GM23338 (cell line): ENCODE data around the gene EMILIN2. TPM values are rescaled to one million over a fixed set of nuclear protein-coding genes. Genes with fewer than 3 reads are reported as not detected.

Experiments used
- ATAC-seq: fragments of 200-7000 bp; cut with Tn5 transposase; 3 replicates; pipeline ENCODE4 v1.9.1; 2020
- DNase-seq: peaks from one replicate; pipeline ENCODE4 v3.0.0-alpha.2; 2015; ENCODE audit warnings: low spot score
- H2AFZ ChIP-seq: fragments of 200-600 bp; sonication (generic); 2 replicates; pipeline ENCODE4 v1.8.0; 2016; ENCODE audit warnings: antibody characterized with exemption, mild to moderate bottlenecking, moderate library complexity
- H3F3A ChIP-seq: fragments of 200-600 bp; sonication (generic); replicated peaks from 2 replicates; pipeline ENCODE4 v1.8.0; 2017; ENCODE audit warnings: antibody characterized with exemption, mixed run types, low read depth
- H3K27ac ChIP-seq: fragments of 200-600 bp; sonication (generic); 2 replicates; pipeline ENCODE4 v1.6.1; 2016; ENCODE audit warnings: low read depth
- H3K27me3 ChIP-seq: fragments of 200-600 bp; sonication (generic); 2 replicates; pipeline ENCODE4 v1.8.0; 2016; ENCODE audit warnings: mild to moderate bottlenecking, mixed run types, moderate library complexity; ENCODE audit not compliant: insufficient read depth
- H3K36me3 ChIP-seq: fragments of 200-600 bp; sonication (generic); 2 replicates; pipeline ENCODE4 v1.8.0; 2016; ENCODE audit warnings: mild to moderate bottlenecking; ENCODE audit not compliant: insufficient read depth
- H3K4me1 ChIP-seq: fragments of 200-600 bp; sonication (generic); 2 replicates; pipeline ENCODE4 v1.8.0; 2016; ENCODE audit warnings: mild to moderate bottlenecking, moderate library complexity; ENCODE audit not compliant: insufficient read depth
- H3K4me2 ChIP-seq: fragments of 200-600 bp; sonication (generic); 2 replicates; pipeline ENCODE4 v1.7.1; 2017; ENCODE audit warnings: mixed run types
- H3K4me3 ChIP-seq: fragments of 200-600 bp; sonication (generic); 2 replicates; pipeline ENCODE4 v1.6.1; 2016; ENCODE audit warnings: mixed run types
- H3K79me2 ChIP-seq: fragments of 200-600 bp; sonication (generic); replicated peaks from 2 replicates; pipeline ENCODE4 v1.8.0; 2017; ENCODE audit warnings: mild to moderate bottlenecking; ENCODE audit not compliant: insufficient read depth
- H3K9me2 ChIP-seq: fragments of 200-600 bp; sonication (generic); 2 replicates; pipeline ENCODE4 v1.8.0; 2017; ENCODE audit not compliant: insufficient read depth
- H4K20me1 ChIP-seq: fragments of 200-600 bp; sonication (generic); replicated peaks from 2 replicates; pipeline ENCODE4 v1.8.0; 2017; ENCODE audit warnings: mild to moderate bottlenecking; ENCODE audit not compliant: insufficient read depth
- H3K27ac Mint-ChIP-seq: 2 replicates; pipeline ENCODE4 v1.8.0; 2020; ENCODE audit warnings: inconsistent platforms, mild to moderate bottlenecking, moderate library complexity, mixed read lengths
- H3K27me3 Mint-ChIP-seq: 3 replicates; pipeline ENCODE4 v1.8.0; 2022; ENCODE audit warnings: low read depth, mild to moderate bottlenecking, moderate library complexity, mixed read lengths, inconsistent platforms; ENCODE audit not compliant: insufficient read depth, poor library complexity
- H3K36me3 Mint-ChIP-seq: 3 replicates; pipeline ENCODE4 v1.8.0; 2021; ENCODE audit warnings: low read depth, mild to moderate bottlenecking, inconsistent platforms, moderate library complexity, mixed read lengths
- H3K4me1 Mint-ChIP-seq: 3 replicates; pipeline ENCODE4 v1.8.0; 2020; ENCODE audit warnings: mild to moderate bottlenecking, inconsistent platforms, mixed read lengths
- H3K4me3 Mint-ChIP-seq: 3 replicates; pipeline ENCODE4 v1.8.0; 2021; ENCODE audit warnings: moderate library complexity, mild to moderate bottlenecking, inconsistent platforms, mixed read lengths
- H3K9me3 Mint-ChIP-seq: 3 replicates; pipeline ENCODE4 v1.8.0; 2020; ENCODE audit warnings: moderate library complexity, mild to moderate bottlenecking, inconsistent platforms, mixed read lengths
- CREB1 ChIP-seq: fragments of 250-450 bp; sonication (Bioruptor Pico); IDR thresholded peaks from 2 replicates; pipeline ENCODE4 v1.5.0; 2020; ENCODE audit warnings: low read depth, mild to moderate bottlenecking, moderate library complexity
- CTCF ChIP-seq, 2 experiments: fragments of 200-600 bp in 1 of 2; sonication (generic) in 1 of 2; conservative IDR thresholded peaks; 2 replicates each; pipeline versions ENCODE4 v1.5.1 to v1.6.1; 2016 to 2017; ENCODE audit warnings: antibody characterized with exemption in 2 of 2, low read depth in 2 of 2, mild to moderate bottlenecking in 2 of 2, moderate library complexity in 1 of 2
- ETS1 ChIP-seq: IDR thresholded peaks from 2 replicates; pipeline ENCODE4 v1.6.1; 2016; ENCODE audit warnings: antibody characterized with exemption
- EZH2 ChIP-seq: fragments of 200-600 bp; sonication (generic); IDR thresholded peaks from one replicate; pipeline ENCODE4 v1.8.0; 2017; ENCODE audit warnings: antibody characterized with exemption, mild to moderate bottlenecking, low read depth; ENCODE audit not compliant: unreplicated experiment
- EZH2phosphoT487 ChIP-seq: fragments of 200-600 bp; sonication (generic); IDR thresholded peaks from one replicate; pipeline ENCODE4 v1.8.1; 2018; ENCODE audit warnings: antibody characterized with exemption; ENCODE audit not compliant: unreplicated experiment
- JUNB ChIP-seq: IDR thresholded peaks from one replicate; pipeline ENCODE4 v1.6.1; 2016; ENCODE audit warnings: antibody characterized with exemption; ENCODE audit not compliant: unreplicated experiment
- NANOG ChIP-seq: IDR thresholded peaks from 2 replicates; pipeline ENCODE4 v1.6.1; 2016; ENCODE audit warnings: antibody characterized with exemption, borderline replicate concordance
- POLR2AphosphoS5 ChIP-seq: IDR thresholded peaks from 2 replicates; pipeline ENCODE4 v1.6.1; 2016; ENCODE audit warnings: antibody characterized with exemption, low read depth
- REST ChIP-seq: IDR thresholded peaks from one replicate; pipeline ENCODE4 v1.6.1; 2018; ENCODE audit warnings: antibody characterized with exemption; ENCODE audit not compliant: unreplicated experiment
- STAT1 ChIP-seq: IDR thresholded peaks from one replicate; pipeline ENCODE4 v1.6.1; 2016; ENCODE audit warnings: antibody characterized with exemption; ENCODE audit not compliant: unreplicated experiment
- ZNF114 ChIP-seq: fragments of 250-450 bp; sonication (Bioruptor Pico); IDR thresholded peaks from 2 replicates; pipeline ENCODE4 v1.5.0; 2020; ENCODE audit warnings: mild to moderate bottlenecking, moderate library complexity
- ZNF331 ChIP-seq: fragments of 250-450 bp; sonication (Bioruptor Pico); IDR thresholded peaks from 2 replicates; pipeline ENCODE4 v1.5.0; 2020; ENCODE audit warnings: low read depth, mild to moderate bottlenecking, moderate library complexity
- polyA plus RNA-seq: library from polyadenylated mRNA; unstranded; fragments of >200 nt; fragmentation: Nextera tagmentation; extraction: Ambion mirVana; gene quantifications from 2 replicates; pipeline ENCODE4 v1.2.1, GENCODE V29; 2016
- total RNA-seq: library from RNA; depleted of rRNA; stranded (reverse); fragments of >200 nt; shearing (Covaris generic); gene quantifications from 2 replicates; pipeline ENCODE4 v1.2.3, GENCODE V29; 2014

EMILIN2 gene
- total and polyA plus RNA-seq, 2 experiments from 2014 or later, result 3.0 to 11.6 TPM

GRCh38 chr18:2874765-2875164 lies 28.0 kb downstream of the EMILIN2 start:
- DNase-seq (no peak), ATAC-seq (no peak)
- Histone ChIP-seq H3K27ac (no peak overlapping the region), H2AFZ (no peak overlapping the region), H4K20me1 (no peaks in the 10 kb centered on the region), H3F3A (no peaks in the 10 kb centered on the region), H3K9me2 (no peaks in the 10 kb centered on the region), H3K4me3 (no peak overlapping the region), H3K4me1 (no peaks in the 10 kb centered on the region), H3K79me2 (no peaks in the 10 kb centered on the region), H3K27me3 (no peaks in the 10 kb centered on the region), H3K36me3 (no peaks in the 10 kb centered on the region), H3K4me2 (no peak overlapping the region)
- H3K27ac Mint-ChIP-seq, result no peak overlapping the region
- no peaks in the 10 kb centered on the region for H3K9me3 Mint-ChIP-seq
- no peaks in the 10 kb centered on the region for H3K27me3 Mint-ChIP-seq
- no peak overlapping the region for H3K4me3 Mint-ChIP-seq
- H3K4me1 Mint-ChIP-seq, result no peaks in the 10 kb centered on the region
- no peaks in the 10 kb centered on the region for H3K36me3 Mint-ChIP-seq
- no peak for TF ChIP-seq EZH2phosphoT487
- no peak for TF ChIP-seq ZNF331 (CRISPR knock-in tag)
- TF ChIP-seq CREB1 (CRISPR knock-in tag), result no peak
- TF ChIP-seq ETS1, result no peak

- Histone ChIP-seq H3K36me3 (no peaks in the 10 kb centered on the region), H3K27me3 (no peaks in the 10 kb centered on the region), H4K20me1 (no peaks in the 10 kb centered on the region), H2AFZ (no peak overlapping the region), H3K4me1 (no peaks in the 10 kb centered on the region), H3K4me3 (no peak overlapping the region), H3K79me2 (no peaks in the 10 kb centered on the region), H3K9me2 (no peaks in the 10 kb centered on the region), H3K4me2 (no peak overlapping the region), H3F3A (no peaks in the 10 kb centered on the region), H3K27ac (no peak overlapping the region)
- Mint-ChIP-seq H3K27me3 (peaks cover 4% of the 10 kb centered on the region), H3K36me3 (no peaks in the 10 kb centered on the region), H3K9me3 (no peaks in the 10 kb centered on the region), H3K27ac (no peak overlapping the region), H3K4me1 (peaks cover 10% of the 10 kb centered on the region), H3K4me3 (no peak overlapping the region)
- ATAC-seq (no peak), DNase-seq (no peak)
- TF ChIP-seq STAT1, result no peak
- TF ChIP-seq POLR2AphosphoS5, result no peak
- no peak for TF ChIP-seq REST
- no peak for TF ChIP-seq CTCF (conservative IDR thresholded peaks at IDR 0.05; ENCODE audit: low read depth in 2 of 2)
- TF ChIP-seq JUNB, result no peak
- TF ChIP-seq EZH2phosphoT487, result no peak
- no peak for TF ChIP-seq ZNF114
- TF ChIP-seq ETS1, result no peak
- no peak for TF ChIP-seq EZH2
- no peak for TF ChIP-seq NANOG
- TF ChIP-seq ZNF331 (CRISPR knock-in tag), result no peak
- no peak for TF ChIP-seq CREB1 (CRISPR knock-in tag)
Measured at GRCh38 chr18:2878656-2879330, 32.0 kb downstream of the EMILIN2 start.
